Thyroid gland (tissue), 4 donors: Measurements from ENCODE around the gene ACAD10.

Experiments
- CTCF ChIP-seq, 6 experiments: fragments of 200-600 bp in 3 of 6; fragments of 450-650 bp in 3 of 6; sonication (generic) in 3 of 6; IDR thresholded peaks; one replicate each; pipeline ENCODE4 v1.5.1; 2016 to 2019; ENCODE audit warnings: antibody characterized with exemption in 6 of 6, mild to moderate bottlenecking in 2 of 6, inconsistent platforms in 1 of 6, moderate library complexity in 1 of 6
- POLR2A ChIP-seq, 2 donors: fragments of 450-650 bp; IDR thresholded peaks; one replicate each; pipeline ENCODE4 v1.6.1; 2017; ENCODE audit warnings: antibody characterized with exemption in 2 of 2, mild to moderate bottlenecking in 2 of 2, moderate library complexity in 1 of 2

DNA sequence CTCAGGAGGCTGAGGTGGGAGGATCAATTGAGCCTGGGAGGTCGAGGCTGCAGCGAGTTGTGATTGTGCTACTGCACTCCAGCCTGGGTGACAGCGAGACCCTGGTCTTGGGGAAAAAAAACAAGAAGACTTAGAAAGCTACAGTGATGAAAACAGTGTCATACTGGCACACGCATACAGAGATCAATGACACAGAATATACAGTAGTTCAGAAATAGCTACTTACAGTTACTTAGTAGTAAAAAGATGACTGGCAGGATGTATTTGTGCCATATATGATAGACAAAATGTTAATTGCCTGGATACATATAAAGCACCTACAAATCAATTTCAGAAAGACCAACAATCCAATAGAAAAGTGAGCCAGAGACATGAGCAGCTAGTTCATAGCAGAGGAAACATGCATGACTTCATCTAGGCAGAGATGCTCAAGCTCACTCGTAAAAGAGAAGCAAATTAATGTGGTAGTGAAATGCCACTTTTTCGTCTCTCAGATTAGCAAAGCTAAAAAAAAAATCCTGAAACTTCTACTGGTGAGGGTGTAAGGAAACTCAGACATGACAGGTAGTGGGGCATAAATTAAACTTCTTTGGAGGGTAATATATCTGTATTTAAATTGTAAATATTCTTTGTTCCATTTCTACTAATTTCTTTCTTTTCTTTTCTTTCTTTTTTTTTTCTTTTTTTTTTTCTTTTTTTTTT lies 78.4 kb downstream of the ACAD10 start:
- TF ChIP-seq CTCF (IDR thresholded peaks at IDR 0.05) (no peak), POLR2A (IDR thresholded peaks at IDR 0.05) (no peak)
